ENCODE measurements around the gene PARD3.
"Not testable (repeated sequence)": the region's sequence is repeated elsewhere in the genome, so short reads cannot be mapped to it uniquely, and the experiment has no call there.

Gene PARD3

DNA sequence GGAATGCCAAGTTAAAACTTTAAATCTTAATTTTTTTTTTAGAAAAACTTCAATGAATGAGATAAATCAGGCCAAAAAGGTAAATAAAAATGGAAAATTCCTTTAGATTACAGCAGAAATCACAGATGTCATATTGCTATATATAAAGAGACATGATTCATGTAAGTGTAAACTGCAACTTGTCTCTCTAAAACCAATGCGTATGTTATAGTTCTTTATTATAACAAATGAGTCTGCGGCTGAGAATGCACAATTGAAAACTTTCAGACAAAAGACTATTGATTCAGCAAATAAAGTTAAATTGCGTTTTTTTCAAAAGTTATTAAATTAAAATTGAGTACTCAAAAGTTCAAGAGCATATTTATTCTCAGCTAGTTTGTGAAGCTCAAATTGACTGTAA lies 425.3 kb downstream of the PARD3 start:
- no peak for DNase-seq (ENCODE audit: low read depth in 2 of 2)

DNA sequence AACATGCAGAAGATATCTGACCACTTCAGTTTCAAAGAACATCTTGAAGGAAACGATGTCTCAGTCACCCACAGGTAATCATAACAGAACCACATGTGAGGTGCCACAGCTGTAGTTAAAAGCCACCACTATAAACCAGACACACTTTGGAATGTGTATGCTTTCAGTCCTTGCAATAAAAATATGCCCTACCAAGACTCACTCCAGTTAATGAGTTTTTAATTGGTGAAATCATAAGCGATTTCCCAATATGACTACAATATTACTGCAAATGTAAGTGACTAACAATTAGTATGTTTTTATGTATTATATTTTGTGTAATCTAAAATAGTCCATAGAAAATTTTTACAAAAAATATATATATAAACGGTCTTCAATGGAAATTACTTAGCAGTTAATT lies 428.2 kb downstream of the PARD3 start:
- no peak for DNase-seq (ENCODE audit: low read depth in 2 of 2)

GRCh38 chr10:34384372-34384771 lies 430.7 kb downstream of the PARD3 start:
- DNase-seq (ENCODE audit: low read depth in 2 of 2), result no peak

GRCh38 chr10:34382626-34383025 lies 432.5 kb downstream of the PARD3 start:
- DNase-seq (ENCODE audit: low read depth in 2 of 2), result no peak

GRCh38 chr10:34380856-34381255 lies 434.2 kb downstream of the PARD3 start:
- no peak for DNase-seq (ENCODE audit: low read depth in 2 of 2)

DNA sequence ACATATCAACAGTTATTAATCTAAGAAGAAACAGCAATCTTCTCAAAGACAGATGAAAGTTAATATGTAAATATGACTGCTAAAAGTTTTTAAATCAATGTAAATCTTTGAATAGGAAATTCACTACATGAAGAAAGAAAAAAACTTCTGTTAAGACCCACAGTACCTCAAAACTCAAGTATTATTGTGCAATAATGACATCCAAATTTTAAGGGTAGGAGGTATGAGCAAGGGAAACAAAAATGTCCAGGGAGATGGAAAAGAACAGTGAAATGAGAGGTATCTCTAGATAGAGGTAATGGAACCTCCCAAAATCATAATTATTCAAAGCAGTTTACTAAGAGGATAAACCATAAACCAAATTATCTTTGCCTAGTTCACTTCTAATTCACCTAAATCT lies 436.8 kb downstream of the PARD3 start:
- no peak for DNase-seq (ENCODE audit: low read depth in 2 of 2)

GRCh38 chr10:34377833-34378232 lies 437.3 kb downstream of the PARD3 start:
- no peak for DNase-seq (ENCODE audit: low read depth in 2 of 2)

DNA sequence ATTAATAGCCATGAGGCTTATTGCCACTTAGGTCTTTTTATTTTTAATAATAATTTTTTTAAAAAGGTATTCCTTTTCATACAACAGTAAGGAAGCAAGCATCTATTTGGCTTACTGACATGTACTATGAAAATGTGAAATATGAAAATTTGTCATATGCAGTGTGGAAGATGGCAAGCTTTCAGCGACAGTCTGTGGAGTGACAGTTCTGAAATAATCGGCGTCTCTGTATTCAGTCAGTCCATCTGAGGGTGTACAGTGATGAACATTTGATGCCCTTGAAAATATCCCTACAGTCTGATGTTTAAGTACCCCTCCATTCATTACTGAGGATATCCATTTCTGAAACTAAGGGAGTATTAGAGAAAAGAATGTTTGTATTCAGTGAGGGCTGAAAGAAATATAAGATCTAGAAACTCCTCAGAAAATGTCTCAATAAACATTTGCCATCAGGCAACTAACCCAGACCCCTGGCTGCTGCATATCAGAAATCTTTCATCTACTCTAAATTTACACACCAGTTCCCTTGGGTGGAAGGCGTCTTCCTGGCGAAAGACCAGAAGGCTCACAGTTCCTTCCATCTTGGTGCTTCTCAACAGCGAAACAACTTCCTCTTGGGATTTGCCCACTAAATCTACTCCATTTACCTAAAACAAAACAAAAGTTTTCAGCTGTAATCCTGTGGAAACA lies 440.6 kb downstream of the PARD3 start:
- no peak for DNase-seq (ENCODE audit: low read depth in 2 of 2)

GRCh38 chr10:34373211-34373610 lies 441.9 kb downstream of the PARD3 start:
- DNase-seq (ENCODE audit: low read depth in 2 of 2), result no peak

DNA sequence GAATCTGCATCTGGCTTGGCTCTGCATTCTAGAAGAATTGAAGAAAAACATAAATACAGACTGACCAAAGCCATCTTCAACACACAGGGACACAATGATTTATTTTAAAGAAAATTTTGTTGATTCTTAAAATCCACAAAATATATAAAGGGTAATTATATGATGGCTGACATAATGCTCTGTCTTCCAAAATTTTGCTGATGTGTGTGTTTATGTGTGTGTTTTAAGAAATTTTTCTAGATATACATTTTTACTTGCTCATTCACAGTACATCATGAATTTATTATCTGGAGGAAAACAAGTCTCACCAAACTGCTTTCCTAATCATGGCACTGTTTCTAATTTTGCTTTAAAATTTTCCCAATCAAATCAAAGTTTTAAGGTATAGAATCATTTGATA lies 442.6 kb downstream of the PARD3 start:
- no peak for DNase-seq (ENCODE audit: low read depth in 2 of 2)

- DNase-seq (ENCODE audit: low read depth in 2 of 2), result no peak
These were observed 445.0 kb downstream of the PARD3 start for GRCh38 chr10:34370126-34370525.

GRCh38 chr10:34369120-34369519 lies 446.0 kb downstream of the PARD3 start:
- no peak for DNase-seq (ENCODE audit: low read depth in 2 of 2)

DNA sequence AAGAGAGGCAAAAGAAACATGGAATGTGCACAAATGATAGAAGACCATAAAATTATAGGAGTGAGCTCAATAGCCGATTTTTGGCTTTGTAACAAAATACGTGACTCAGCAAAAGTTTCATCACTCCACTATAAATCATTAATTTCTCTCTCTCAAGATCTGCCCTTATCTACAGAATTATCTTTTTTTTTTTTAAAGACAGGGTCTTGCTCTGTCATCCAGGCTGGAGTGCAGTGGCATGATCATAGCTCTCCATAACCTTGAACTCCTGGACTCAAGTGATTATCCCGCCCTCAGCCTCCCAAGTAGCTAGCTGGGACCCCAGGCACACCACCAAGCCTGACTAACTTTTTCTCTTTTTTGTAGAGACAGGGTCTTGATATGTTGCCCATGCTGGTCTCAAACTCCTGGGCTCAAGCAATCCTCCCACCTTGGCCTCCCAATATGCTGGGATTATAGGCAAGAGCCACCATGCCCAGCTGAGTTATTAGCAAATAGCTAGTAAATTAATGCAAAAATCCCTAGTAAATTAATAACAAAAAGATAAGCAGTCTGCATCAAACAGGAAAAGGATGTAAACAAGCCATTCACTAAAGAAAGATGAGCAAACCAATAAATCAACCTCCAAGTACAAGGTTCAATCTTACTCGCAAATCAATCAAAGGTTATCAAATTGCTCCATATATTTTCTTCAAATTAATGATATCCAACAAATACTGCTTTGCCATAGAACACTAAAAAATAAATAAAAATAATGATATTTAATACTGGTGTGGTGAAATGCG lies 450.7 kb downstream of the PARD3 start:
- DNase-seq (ENCODE audit: low read depth in 2 of 2), result no peak

GRCh38 chr10:34360984-34361383 lies 454.1 kb downstream of the PARD3 start:
- no peak for DNase-seq (ENCODE audit: low read depth in 2 of 2)

DNA sequence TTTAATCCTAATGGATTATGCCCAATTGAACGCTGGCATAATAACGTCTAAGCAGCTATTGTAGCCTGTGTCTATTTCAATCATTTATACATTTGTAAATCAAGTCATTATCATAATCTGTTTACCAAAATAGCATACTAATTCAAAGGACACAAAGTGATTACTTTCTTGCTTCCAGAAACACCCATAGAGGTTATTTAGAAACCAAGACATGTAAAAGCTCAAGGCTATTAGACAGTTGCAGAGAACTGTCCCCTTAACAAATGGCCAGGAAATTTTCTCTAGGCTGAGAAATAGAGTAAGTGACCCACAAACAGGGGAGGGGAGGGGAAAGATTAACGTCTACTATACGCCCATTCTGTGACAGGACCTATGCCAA lies 455.7 kb downstream of the PARD3 start:
- no peak for DNase-seq (ENCODE audit: low read depth in 2 of 2)

DNA sequence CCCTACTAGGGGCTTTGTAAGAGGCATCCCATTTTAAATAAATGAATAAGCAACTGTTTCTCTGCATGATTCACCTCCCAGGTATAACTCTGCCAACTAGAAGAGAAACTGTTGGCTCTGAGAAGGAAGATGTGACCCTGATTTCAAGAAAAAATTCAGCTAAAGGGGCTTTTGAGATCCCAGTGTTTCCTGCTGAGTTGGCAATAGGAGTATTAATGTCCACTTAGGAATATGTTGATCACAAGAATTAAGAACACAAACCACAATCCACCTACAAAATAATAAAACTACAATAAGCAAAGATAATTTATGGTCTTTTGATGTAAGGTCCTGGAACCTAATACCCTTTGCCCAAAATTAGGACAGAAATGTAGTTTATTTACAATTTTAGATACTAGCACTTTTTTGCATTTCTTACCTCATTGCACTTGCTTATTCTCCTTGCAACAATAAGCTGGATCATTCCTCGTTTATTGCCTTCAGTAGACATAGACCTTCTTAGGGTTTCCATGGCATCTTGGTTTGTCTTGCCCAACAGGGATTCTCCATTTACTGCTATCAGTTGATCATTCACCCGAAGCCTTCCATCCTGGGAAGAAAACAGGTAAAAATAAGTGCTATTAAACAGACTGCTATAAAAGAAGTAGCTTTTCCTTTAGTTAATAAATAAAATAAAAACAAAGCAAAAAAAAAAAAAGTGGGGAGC lies 456.2 kb downstream of the PARD3 start:
- DNase-seq (ENCODE audit: low read depth in 2 of 2), result no peak

DNA sequence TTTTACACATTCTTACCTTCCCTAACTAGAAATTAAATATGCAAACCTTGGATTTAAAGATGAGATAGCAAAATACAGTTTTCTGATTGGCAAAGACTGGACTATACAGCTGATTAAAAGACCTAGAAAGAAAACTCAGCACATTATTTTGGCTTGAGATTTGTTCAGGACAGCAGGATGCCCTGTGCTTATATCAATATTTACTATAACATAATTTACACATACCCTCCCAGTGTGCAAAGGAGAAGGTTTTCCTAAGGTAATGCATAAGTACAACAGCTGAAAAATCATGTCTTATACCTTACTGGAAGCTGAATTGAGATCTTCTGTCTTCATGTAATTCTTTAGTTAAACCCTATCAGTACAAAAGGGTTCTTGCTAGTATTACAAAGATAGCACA lies 458.6 kb downstream of the PARD3 start:
- DNase-seq (ENCODE audit: low read depth in 2 of 2), result no peak

DNA sequence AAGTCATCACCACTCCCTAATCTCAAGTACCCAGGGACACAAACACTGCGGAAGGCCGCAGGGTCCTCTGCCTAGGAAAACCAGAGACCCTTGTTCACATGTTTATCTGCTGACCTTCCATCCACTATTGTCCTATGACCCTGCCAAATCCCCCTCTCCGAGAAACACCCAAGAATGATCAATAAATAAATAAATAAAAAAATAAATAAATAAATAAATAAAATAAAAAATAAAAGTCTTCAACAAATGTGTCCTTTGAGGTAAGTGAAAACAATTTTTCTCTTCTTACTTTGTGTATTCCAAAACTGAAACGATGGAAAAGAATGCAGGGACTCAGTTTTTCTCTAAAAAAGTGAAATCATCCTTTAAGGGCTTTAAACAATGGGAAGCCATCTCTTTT lies 461.6 kb downstream of the PARD3 start:
- not testable (repeated sequence) for DNase-seq (ENCODE audit: low read depth in 2 of 2)

DNA sequence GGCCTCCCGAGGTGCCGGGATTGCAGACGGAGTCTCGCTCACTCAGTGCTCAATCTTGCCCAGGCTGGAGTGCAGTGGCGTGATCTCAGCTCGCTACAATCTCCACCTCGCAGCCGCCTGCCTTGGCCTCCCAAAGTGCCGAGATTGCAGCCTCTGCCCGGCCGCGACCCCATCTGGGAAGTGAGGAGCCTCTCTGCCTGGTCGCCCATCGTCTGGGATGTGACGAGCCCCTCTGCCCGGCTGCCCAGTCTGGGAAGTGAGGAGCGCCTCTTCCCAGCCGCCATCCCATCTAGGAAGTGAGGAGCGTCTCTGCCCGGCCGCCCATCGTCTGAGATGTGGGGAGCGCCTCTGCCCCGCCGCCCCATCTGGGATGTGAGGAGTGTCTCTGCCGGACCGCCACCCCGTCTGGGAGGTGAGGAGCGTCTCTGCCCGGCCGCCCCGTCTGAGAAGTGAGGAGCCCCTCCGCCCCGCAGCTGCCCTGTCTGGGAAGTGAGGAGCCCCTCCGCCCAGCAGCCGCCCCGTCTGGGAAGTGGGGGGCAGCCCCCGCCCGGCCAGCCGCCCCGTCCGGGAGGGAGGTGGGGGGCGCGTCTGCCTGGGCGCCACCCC lies 462.4 kb downstream of the PARD3 start:
- not testable (repeated sequence) for DNase-seq (ENCODE audit: low read depth in 2 of 2)

DNA sequence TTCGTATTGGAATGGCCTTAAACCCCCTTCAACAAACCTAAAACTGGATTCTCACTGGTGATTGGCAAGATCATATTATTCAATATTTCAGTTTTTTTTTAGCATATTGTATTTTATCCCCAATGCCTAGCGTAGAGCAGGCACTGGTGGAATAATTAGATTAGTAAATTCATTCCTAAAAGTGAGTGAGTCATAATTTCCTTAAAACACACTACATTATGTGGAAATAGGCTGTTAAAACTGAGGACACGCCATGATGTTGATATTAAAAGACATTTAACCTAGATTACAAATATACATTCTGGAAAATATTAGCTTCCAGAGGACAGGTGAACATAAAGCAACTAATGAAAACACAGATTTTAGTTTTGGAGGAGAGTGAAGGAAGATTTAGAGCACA lies 463.9 kb downstream of the PARD3 start:
- no peak for DNase-seq (ENCODE audit: low read depth in 2 of 2)

- no peak for DNase-seq (ENCODE audit: low read depth in 2 of 2)
These were observed 466.1 kb downstream of the PARD3 start for GRCh38 chr10:34348917-34349485.

- DNase-seq (ENCODE audit: low read depth in 2 of 2), result no peak
These were observed 467.1 kb downstream of the PARD3 start for GRCh38 chr10:34348021-34348420.
